ENCODE results near the gene BTBD2. TPM values are rescaled to one million over a fixed set of nuclear protein-coding genes. Genes with fewer than 3 reads are reported as not detected.

BTBD2 gene
- total and polyA plus RNA-seq, 8 donors = 33.9 to 46.4 (median 37.0) TPM

GRCh38 chr19:1935484-1936208 is 79.9 kb downstream of the BTBD2 start:
- Histone ChIP-seq H3K27ac (no peak overlapping the region), H3K27me3 (no peaks in the 10 kb centered on the region), H3K36me3 (no peaks in the 10 kb centered on the region), H3K4me3 (no peak overlapping the region), H3K4me1 (peaks cover 0 to 5% (median 0%) of the 10 kb centered on the region in 3 donors), H3K9me3 (no peaks in the 10 kb centered on the region)
- TF ChIP-seq CTCF (IDR thresholded peaks at IDR 0.05) = no peak
- DNase-seq = no peak
- ATAC-seq = peak in 2 of 4 donors; percentile 8 to 11
- intact Hi-C loops (cut with DNase I) = loop anchor here in 1 of 3 donors (10.0 kb wide), 1 partner anchor 129 kb away; no protein-coding TSS in a partner anchor
- WGBS, 2 donors = 36 to 44% methylated on average over 11 of the region's 11 CpGs
- FAIRE-seq = no peak

Other genes with a start within 250 kb of the BTBD2 start
- 1 to 10 TPM in 1 of 6 donors, under 1 TPM in 5; 0.32 to 1.1 (median 0.52) TPM for gene ATP8B3, start 203.4 kb downstream of the BTBD2 start, total RNA-seq
- under 1 TPM; 0.56 to 0.95 TPM for gene ATP8B3, start 203.4 kb downstream of the BTBD2 start, polyA plus RNA-seq
- 10 to 100 TPM; 10.5 to 16.6 (median 15.1) TPM for gene REXO1, start 167.2 kb downstream of the BTBD2 start, total RNA-seq
- gene REXO1, start 167.2 kb downstream of the BTBD2 start, polyA plus RNA-seq = 10 to 100 TPM; 29.5 to 42.2 TPM
- 10 to 100 TPM in 1 of 6 donors, 1 to 10 TPM in 5; 4.3 to 10.4 (median 7.9) TPM for gene KLF16, start 152.1 kb downstream of the BTBD2 start, total RNA-seq
- 1 to 10 TPM; 5.1 to 8.2 TPM for gene KLF16, start 152.1 kb downstream of the BTBD2 start, polyA plus RNA-seq
- 10 to 100 TPM; 21.1 to 30.8 (median 24.4) TPM for gene ABHD17A, start 130.2 kb downstream of the BTBD2 start, total RNA-seq
- gene ABHD17A, start 130.2 kb downstream of the BTBD2 start, polyA plus RNA-seq = 10 to 100 TPM; 62.4 to 71.0 TPM
- 1 to 10 TPM; 2.0 to 6.5 (median 4.5) TPM for gene ADAT3, start 110.3 kb downstream of the BTBD2 start, total RNA-seq
- 10 to 100 TPM in 1 of 2 donors, 1 to 10 TPM in 1; 5.2 to 10.1 TPM for gene ADAT3, start 110.3 kb downstream of the BTBD2 start, polyA plus RNA-seq
- 10 to 100 TPM; 23.0 to 52.2 (median 30.7) TPM for gene SCAMP4, start 110.3 kb downstream of the BTBD2 start, total RNA-seq
- gene SCAMP4, start 110.3 kb downstream of the BTBD2 start, polyA plus RNA-seq = 10 to 100 TPM; 40.8 to 49.3 TPM
- gene CSNK1G2, start 74.5 kb downstream of the BTBD2 start, total RNA-seq = 10 to 100 TPM; 20.7 to 33.0 (median 26.0) TPM
- 10 to 100 TPM; 68.0 to 69.4 TPM for gene CSNK1G2, start 74.5 kb downstream of the BTBD2 start, polyA plus RNA-seq
- gene MKNK2, start 35.5 kb upstream of the BTBD2 start, total RNA-seq = 100 to 1,000 TPM; 178 to 446 (median 252) TPM
- gene MKNK2, start 35.5 kb upstream of the BTBD2 start, polyA plus RNA-seq = 100 to 1,000 TPM; 102 to 143 TPM
- gene MOB3A, start 80.6 kb upstream of the BTBD2 start, total RNA-seq = 10 to 100 TPM; 14.5 to 26.0 (median 17.4) TPM
- gene MOB3A, start 80.6 kb upstream of the BTBD2 start, polyA plus RNA-seq = 10 to 100 TPM in 1 of 2 donors, 1 to 10 TPM in 1; 9.2 to 11.1 TPM
- gene IZUMO4, start 81.2 kb upstream of the BTBD2 start, total RNA-seq = 10 to 100 TPM in 1 of 6 donors, 1 to 10 TPM in 5; 5.2 to 10.5 (median 7.0) TPM
- gene IZUMO4, start 81.2 kb upstream of the BTBD2 start, polyA plus RNA-seq = 10 to 100 TPM; 32.8 to 42.2 TPM
- gene AP3D1, start 135.9 kb upstream of the BTBD2 start, total RNA-seq = 100 to 1,000 TPM in 1 of 6 donors, 10 to 100 TPM in 5; 75.2 to 105 (median 83.9) TPM
- 100 to 1,000 TPM in 1 of 2 donors, 10 to 100 TPM in 1; 88.3 to 102 TPM for gene AP3D1, start 135.9 kb upstream of the BTBD2 start, polyA plus RNA-seq
- gene DOT1L, start 148.2 kb upstream of the BTBD2 start, total RNA-seq = 10 to 100 TPM; 11.7 to 20.4 (median 14.5) TPM
- 10 to 100 TPM; 14.4 to 34.4 TPM for gene DOT1L, start 148.2 kb upstream of the BTBD2 start, polyA plus RNA-seq
- gene PLEKHJ1, start 220.6 kb upstream of the BTBD2 start, total RNA-seq = 10 to 100 TPM; 34.3 to 50.8 (median 39.6) TPM
- gene PLEKHJ1, start 220.6 kb upstream of the BTBD2 start, polyA plus RNA-seq = 100 to 1,000 TPM in 1 of 2 donors, 10 to 100 TPM in 1; 90.8 to 101 TPM
- gene SF3A2, start 221.1 kb upstream of the BTBD2 start, total RNA-seq = 10 to 100 TPM; 25.0 to 36.1 (median 29.6) TPM
- gene SF3A2, start 221.1 kb upstream of the BTBD2 start, polyA plus RNA-seq = 10 to 100 TPM; 39.2 to 64.0 TPM
- gene AMH, start 233.6 kb upstream of the BTBD2 start, total RNA-seq = 1 to 10 TPM; 1.4 to 4.1 (median 1.7) TPM
- gene AMH, start 233.6 kb upstream of the BTBD2 start, polyA plus RNA-seq = 1 to 10 TPM; 8.9 to 9.5 TPM
- 1 to 10 TPM in 1 of 6 donors, under 1 TPM in 3, not detected in 2; 0.29 to 1.1 (median 0.80) TPM for gene JSRP1, start 240.7 kb upstream of the BTBD2 start, total RNA-seq
- 1 to 10 TPM; 3.2 to 4.0 TPM for gene JSRP1, start 240.7 kb upstream of the BTBD2 start, polyA plus RNA-seq